ENCODE data around the gene WASF2. TPM values are rescaled to one million over a fixed set of nuclear protein-coding genes. Genes with fewer than 3 reads are reported as not detected.

The WASF2 gene
- total and polyA plus RNA-seq, 5 donors: 22.1 to 77.9 (median 69.4) TPM

DNA sequence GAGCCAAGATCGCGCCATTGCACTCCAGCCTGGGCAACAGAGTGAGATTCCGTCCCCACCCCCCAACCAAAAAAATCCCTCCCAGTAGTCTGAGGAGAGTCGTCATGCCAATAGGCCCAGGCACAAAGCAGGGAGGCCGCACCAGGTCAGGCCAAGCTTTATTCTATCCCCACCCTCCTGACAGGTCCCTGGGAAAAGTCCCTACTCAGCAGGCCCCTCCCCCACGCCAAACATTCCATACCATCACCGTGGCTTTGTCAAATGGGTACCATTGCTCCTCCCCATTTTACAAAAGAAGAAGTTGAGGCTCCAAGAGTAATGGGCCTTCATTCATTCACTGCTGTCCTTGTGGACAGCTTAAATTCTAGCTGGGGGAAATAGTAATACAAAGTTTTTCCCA lies 92.2 kb downstream of the WASF2 start:
- ATAC-seq (no peak), DNase-seq (no peak)
- Histone ChIP-seq H3K27me3 (ENCODE audit: control insufficient read depth, insufficient read depth) (no peaks in the 10 kb centered on the region), H3K9me3 (ENCODE audit: control insufficient read depth, low read length) (no peaks in the 10 kb centered on the region), H3K4me1 (ENCODE audit: control insufficient read depth, insufficient read depth, low read length) (peaks cover 15% of the 10 kb centered on the region), H3K4me3 (ENCODE audit: low read length) (no peak overlapping the region), H3K27ac (ENCODE audit: low read length) (no peak overlapping the region)
- intact Hi-C loops (cut with DNase I): loop anchor here in 1 of 4 donors (10.0 kb wide), 1 partner anchor 267 kb away; no protein-coding TSS in a partner anchor
- 76% methylated on average over 7 of the region's 7 CpGs for WGBS

DNA sequence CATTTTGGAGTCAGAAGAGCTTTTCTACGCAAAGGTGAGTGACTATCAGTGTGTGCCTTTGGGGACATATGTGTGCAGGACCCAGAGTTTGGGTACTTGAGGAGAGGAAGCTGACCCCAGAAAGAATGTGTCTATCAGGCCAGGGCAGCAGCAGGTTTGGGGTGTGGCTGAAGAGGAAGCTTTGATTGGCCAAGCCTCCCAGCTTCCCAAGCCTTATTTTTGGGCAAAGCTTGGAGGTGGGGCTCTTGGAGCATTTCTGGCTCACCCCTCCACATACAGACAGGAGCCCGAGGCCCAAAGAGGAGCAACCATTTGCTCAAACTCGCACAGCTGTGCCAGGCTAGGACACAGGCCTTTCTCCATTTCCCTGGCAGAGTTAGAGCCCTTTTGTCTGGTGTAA lies 92.9 kb downstream of the WASF2 start:
- ATAC-seq (no peak), DNase-seq (peak in 1 of 3 donors; percentile 61)
- intact Hi-C loops (cut with DNase I): loop anchor here in 1 of 4 donors (10.0 kb wide), 1 partner anchor 268 kb away; no protein-coding TSS in a partner anchor
- 63% methylated on average over 3 of the region's 3 CpGs for WGBS
- H3K4me1 ChIP-seq (ENCODE audit: control insufficient read depth, insufficient read depth, low read length): peaks cover 11% of the 10 kb centered on the region
- no peaks in the 10 kb centered on the region for H3K27me3 ChIP-seq (ENCODE audit: control insufficient read depth, insufficient read depth)
- H3K4me3 ChIP-seq (ENCODE audit: low read length): no peak overlapping the region
- H3K9me3 ChIP-seq (ENCODE audit: control insufficient read depth, low read length): no peaks in the 10 kb centered on the region
- H3K27ac ChIP-seq (ENCODE audit: low read length): no peak overlapping the region

DNA sequence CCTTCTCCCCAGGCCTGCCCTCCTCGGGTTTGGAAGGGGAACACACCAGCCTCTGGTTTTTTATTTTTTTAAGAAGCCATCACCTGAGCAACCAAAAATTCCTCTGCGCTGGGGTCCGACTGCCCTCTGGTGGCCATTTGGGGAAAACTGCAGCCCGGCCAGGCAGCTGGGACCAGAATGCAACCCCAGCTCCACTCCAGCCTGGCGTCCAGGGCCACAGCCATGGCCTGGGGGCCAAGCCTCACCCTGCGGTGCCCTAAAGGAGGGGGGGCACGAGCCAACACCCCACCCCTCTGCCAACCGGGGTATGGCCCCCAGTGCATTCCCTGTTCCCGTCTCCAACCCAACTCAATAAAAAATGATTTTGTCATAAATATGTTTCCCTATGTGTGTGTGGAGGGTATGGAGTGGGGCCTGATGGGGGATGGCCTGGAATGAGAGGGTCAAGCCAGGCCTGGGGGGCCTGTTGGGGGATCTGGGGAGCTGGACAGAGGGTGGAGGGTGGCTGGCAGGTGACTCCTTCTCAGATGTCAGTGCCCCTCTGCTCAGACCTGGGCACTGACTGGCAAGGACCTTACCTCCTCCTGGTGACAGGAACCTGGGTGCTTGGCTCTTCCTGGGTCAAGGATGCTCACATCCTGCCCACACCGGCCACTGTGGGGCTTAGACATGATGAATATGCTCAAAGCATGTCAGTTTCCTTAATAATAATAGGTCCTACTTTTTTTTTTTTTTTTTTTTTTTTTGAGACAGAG lies 94.3 kb downstream of the WASF2 start:
- Histone ChIP-seq H3K4me1 (ENCODE audit: control insufficient read depth, insufficient read depth, low read length) (peaks cover 18% of the 10 kb centered on the region), H3K27ac (ENCODE audit: low read length) (peak overlapping the region; percentile 6), H3K4me3 (ENCODE audit: low read length) (no peak overlapping the region), H3K27me3 (ENCODE audit: control insufficient read depth, insufficient read depth) (no peaks in the 10 kb centered on the region), H3K9me3 (ENCODE audit: control insufficient read depth, low read length) (no peaks in the 10 kb centered on the region)
- WGBS: 8% methylated on average over 10 of the region's 10 CpGs
- peak; percentile 64 to 91 (median 87) for DNase-seq
- peak; percentile 8 to 12 for ATAC-seq
- intact Hi-C loops (cut with DNase I): loop anchor here in 3 of 4 donors (2.0 to 10.0 kb wide), 3 partner anchors 95 to 269 kb away; no protein-coding TSS in a partner anchor

DNA sequence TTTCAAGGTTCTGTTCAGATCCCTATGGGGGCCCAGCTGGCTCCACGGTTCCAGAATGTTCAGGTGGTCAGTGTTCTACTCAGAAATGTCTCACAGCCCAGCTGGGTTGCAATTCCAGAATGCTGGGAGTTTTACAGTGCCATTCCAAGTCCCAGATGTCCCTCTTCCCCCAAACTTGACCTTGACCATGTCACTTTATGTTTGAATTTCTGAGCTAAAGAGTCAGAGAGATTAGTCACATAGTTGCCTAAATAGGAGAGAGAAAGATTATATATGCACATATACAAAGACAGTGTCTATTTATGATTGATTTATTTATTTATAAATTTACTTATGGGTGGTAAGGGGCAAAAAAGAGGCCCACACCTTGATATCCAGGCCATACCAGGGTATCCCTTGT lies 95.0 kb downstream of the WASF2 start:
- intact Hi-C loops (cut with DNase I): loop anchor here (2.0 to 10.0 kb wide), 5 partner anchors 38 to 270 kb away; no protein-coding TSS in a partner anchor
- Histone ChIP-seq H3K4me3 (ENCODE audit: low read length) (no peak overlapping the region), H3K27ac (ENCODE audit: low read length) (no peak overlapping the region), H3K9me3 (ENCODE audit: control insufficient read depth, low read length) (no peaks in the 10 kb centered on the region), H3K4me1 (ENCODE audit: control insufficient read depth, insufficient read depth, low read length) (peaks cover 17% of the 10 kb centered on the region), H3K27me3 (ENCODE audit: control insufficient read depth, insufficient read depth) (no peaks in the 10 kb centered on the region)
- ATAC-seq (no peak), DNase-seq (no peak)
- 84% methylated on average over 1 of the region's 1 CpG for WGBS

DNA sequence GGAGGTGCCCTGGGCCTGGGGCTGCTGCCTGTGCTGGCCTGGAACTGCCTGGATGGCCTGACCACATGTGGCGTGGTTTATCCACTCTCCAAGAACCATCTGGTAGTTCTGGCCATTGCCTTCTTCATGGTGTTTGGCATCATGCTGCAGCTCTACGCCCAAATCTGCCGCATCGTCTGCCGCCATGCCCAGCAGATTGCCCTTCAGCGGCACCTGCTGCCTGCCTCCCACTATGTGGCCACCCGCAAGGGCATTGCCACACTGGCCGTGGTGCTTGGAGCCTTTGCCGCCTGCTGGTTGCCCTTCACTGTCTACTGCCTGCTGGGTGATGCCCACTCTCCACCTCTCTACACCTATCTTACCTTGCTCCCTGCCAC lies 95.7 kb downstream of the WASF2 start:
- Histone ChIP-seq H3K4me1 (ENCODE audit: control insufficient read depth, insufficient read depth, low read length) (peaks cover 12% of the 10 kb centered on the region), H3K9me3 (ENCODE audit: control insufficient read depth, low read length) (no peaks in the 10 kb centered on the region), H3K27me3 (ENCODE audit: control insufficient read depth, insufficient read depth) (no peaks in the 10 kb centered on the region), H3K27ac (ENCODE audit: low read length) (no peak overlapping the region), H3K4me3 (ENCODE audit: low read length) (no peak overlapping the region)
- DNase-seq (no peak), ATAC-seq (no peak)
- WGBS: 97% methylated on average over 9 of the region's 9 CpGs
- intact Hi-C loops (cut with DNase I): loop anchor here (2.0 to 10.0 kb wide), 5 partner anchors 37 to 271 kb away; no protein-coding TSS in a partner anchor

DNA sequence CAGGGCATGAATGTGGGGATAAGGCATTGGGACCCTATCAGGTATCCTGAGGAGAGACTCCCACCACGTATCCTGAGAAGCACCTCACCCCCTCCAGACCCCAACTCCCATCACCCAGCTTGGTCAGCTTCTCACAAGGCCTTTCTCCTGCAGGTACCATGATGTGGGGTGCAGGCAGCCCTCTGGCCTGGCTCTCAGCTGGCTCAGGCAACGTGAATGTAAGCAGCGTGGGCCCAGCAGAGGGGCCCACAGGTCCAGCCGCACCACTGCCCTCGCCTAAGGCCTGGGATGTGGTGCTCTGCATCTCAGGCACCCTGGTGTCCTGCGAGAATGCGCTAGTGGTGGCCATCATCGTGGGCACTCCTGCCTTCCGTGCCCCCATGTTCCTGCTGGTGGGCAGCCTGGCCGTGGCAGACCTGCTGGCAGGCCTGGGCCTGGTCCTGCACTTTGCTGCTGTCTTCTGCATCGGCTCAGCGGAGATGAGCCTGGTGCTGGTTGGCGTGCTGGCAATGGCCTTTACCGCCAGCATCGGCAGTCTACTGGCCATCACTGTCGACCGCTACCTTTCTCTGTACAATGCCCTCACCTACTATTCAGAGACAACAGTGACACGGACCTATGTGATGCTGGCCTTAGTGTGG lies 96.2 kb downstream of the WASF2 start:
- H3K27ac ChIP-seq (ENCODE audit: low read length): no peak overlapping the region
- WGBS: 95% methylated on average over 18 of the region's 18 CpGs
- no peaks in the 10 kb centered on the region for H3K9me3 ChIP-seq (ENCODE audit: control insufficient read depth, low read length)
- intact Hi-C loops (cut with DNase I): loop anchor here (2.0 to 10.0 kb wide), 5 partner anchors 36 to 271 kb away; no protein-coding TSS in a partner anchor
- H3K4me3 ChIP-seq (ENCODE audit: low read length): no peak overlapping the region
- H3K27me3 ChIP-seq (ENCODE audit: control insufficient read depth, insufficient read depth): no peaks in the 10 kb centered on the region
- no peak for ATAC-seq
- peaks cover 9% of the 10 kb centered on the region for H3K4me1 ChIP-seq (ENCODE audit: control insufficient read depth, insufficient read depth, low read length)
- peak in 1 of 3 donors; percentile 52 for DNase-seq

DNA sequence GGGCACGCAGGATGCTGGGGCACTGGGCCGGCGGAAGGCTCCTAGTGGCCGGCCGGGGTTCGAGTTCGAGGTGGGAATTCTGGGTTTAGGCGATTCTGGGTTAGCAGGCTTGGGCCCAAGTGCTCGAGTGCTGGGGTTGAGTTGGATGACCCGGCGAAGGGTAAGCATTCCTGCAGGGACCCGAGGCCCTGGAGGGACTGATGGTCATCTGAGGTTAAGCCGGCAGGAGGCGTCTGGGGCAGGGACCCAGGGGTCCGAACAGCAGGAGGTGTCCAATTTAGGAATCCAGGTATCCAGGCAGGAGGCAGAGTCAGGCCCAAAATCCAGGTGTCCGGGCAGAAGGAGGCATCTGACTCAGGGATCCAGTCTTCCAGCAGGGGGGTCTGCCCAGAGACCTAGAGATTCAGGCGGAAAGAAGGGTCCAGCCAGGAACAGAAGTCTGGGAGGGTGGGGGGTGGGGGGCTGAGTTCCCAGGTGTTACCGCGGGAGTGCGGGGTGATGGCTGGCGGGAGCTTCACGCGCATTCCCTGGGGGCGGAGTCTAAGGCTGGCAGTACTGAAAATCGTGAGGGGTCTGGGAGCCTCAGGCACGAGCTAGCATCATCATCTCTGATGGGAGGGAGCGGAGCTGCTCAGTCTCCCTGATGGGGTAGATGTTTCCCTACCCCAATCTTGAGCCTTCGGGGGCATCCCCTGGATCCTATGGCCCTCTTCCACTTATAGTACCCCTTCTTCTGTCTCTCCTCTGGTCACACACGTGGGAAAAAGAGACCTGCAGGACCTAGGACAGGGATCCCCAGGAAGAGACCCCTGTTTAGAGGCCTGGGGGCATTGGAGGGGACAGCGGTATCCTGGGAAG lies 97.0 kb downstream of the WASF2 start:
- no peak for ATAC-seq
- Histone ChIP-seq H3K9me3 (ENCODE audit: control insufficient read depth, low read length) (no peaks in the 10 kb centered on the region), H3K27ac (ENCODE audit: low read length) (peak overlapping the region; percentile 1), H3K27me3 (ENCODE audit: control insufficient read depth, insufficient read depth) (no peaks in the 10 kb centered on the region), H3K4me3 (ENCODE audit: low read length) (peak overlapping the region; percentile 39), H3K4me1 (ENCODE audit: control insufficient read depth, insufficient read depth, low read length) (peaks cover 9% of the 10 kb centered on the region)
- intact Hi-C loops (cut with DNase I): loop anchor here in 2 of 4 donors (5.0 to 10.0 kb wide), 3 partner anchors 36 to 272 kb away; no protein-coding TSS in a partner anchor
- 34% methylated on average over 30 of the region's 30 CpGs for WGBS
- peak in 1 of 3 donors; percentile 58 for DNase-seq

DNA sequence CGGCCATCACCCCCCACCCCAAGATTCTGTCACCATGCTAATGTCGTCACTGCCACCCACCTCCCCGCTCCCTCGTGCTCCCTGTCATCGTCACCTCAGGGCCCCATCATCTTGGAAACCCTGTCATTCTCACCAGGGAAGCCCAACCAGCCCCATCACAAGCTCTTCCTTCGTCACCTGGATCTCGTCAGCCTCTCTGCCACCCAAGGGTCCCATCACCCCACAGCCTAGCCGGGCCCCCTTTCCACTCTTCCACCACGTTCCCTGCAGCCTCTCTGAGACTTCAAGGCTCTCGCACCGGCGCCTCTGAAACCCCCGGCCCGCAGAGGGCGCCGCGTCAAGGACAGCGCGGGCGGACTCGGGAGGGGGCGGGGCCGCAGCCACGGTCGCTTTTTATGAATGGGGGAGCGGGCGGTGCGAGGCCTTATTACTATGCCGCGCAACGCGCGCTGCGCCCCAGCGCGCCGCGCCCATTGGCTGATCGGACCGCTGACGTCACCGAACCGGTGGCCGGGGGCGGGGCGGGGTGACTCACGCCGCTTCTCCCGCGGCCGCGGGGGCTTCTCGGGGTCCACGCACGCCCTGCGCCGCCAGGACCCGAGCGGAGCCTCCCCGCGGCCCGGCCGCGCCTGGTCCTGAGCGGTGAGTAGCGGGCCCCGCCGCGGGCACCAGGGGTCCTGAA lies 97.7 kb downstream of the WASF2 start, which contains the start of gene GPR3:
TSS of gene GPR3 (plus strand) at position 527 of the 682 bp plus-strand sequence. CDS start 1,177 bp downstream, outside the sequence.
- Histone ChIP-seq H3K27ac (ENCODE audit: low read length) (peak within 1 kb of the TSS; percentile 77), H3K9me3 (ENCODE audit: control insufficient read depth, low read length) (no peaks in the 10 kb centered on the region), H3K27me3 (ENCODE audit: control insufficient read depth, insufficient read depth) (no peaks in the 10 kb centered on the region), H3K4me3 (ENCODE audit: low read length) (peak within 1 kb of the TSS; percentile 39), H3K4me1 (ENCODE audit: control insufficient read depth, insufficient read depth, low read length) (peaks cover 9% of the 10 kb centered on the region)
- DNase-seq: peak; percentile 95 to 98 (median 97)
- under 1% methylated on average over 69 of the region's 69 CpGs for WGBS
- ATAC-seq: peak; percentile 91
- intact Hi-C loops (cut with DNase I): loop anchor here in 2 of 4 donors (5.0 to 10.0 kb wide), 3 partner anchors 35 to 273 kb away; no protein-coding TSS in a partner anchor

DNA sequence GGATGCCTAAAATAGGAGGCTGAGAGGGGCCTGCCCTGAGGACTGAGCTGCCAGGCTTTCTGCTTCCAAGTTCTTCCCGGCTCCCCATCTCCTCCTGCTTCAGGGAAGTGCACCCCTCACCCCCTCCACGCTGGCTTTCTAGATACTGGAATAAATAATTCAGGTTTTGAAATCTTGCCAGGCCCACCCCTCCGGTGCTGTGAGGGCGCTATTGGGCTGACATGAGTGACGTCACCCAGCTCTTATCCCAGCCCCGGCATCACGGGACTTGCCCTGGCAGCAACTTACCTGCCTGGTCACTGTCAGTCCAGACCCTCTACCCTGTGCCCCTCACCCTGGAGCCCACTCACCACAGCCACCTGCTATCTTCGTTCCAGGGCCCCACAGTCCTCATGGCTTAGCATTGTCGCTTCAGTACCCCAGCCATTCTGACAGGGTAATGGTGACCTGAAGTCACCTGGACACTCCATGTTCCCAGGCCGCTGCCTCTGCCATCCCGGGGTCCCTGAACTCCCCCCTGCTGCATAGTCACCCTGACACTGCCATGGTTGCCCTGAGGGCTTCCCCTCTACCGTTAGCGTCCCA lies 98.4 kb downstream of the WASF2 start:
- H3K4me1 ChIP-seq (ENCODE audit: control insufficient read depth, insufficient read depth, low read length): peaks cover 9% of the 10 kb centered on the region
- no peaks in the 10 kb centered on the region for H3K27me3 ChIP-seq (ENCODE audit: control insufficient read depth, insufficient read depth)
- no peak overlapping the region for H3K4me3 ChIP-seq (ENCODE audit: low read length)
- no peaks in the 10 kb centered on the region for H3K9me3 ChIP-seq (ENCODE audit: control insufficient read depth, low read length)
- ATAC-seq: peak; percentile 59 to 66
- H3K27ac ChIP-seq (ENCODE audit: low read length): peak overlapping the region; percentile 77
- WGBS: 9% methylated on average over 13 of the region's 13 CpGs
- intact Hi-C loops (cut with DNase I): loop anchor here in 2 of 4 donors (5.0 to 10.0 kb wide), 3 partner anchors 34 to 273 kb away; no protein-coding TSS in a partner anchor
- peak; percentile 72 to 83 (median 82) for DNase-seq
